ENCODE results near the gene GLDC.
"Not testable (repeated sequence)": the region's sequence is repeated elsewhere in the genome, so short reads cannot be mapped to it uniquely, and the experiment has no call there.

Gene GLDC

GRCh38 chr9:6645355-6646292 lies at the start of gene GLDC:
GLDC (minus strand) TSS chr9:6645729; CDS start chr9:6645499, 230 bp downstream.
- DNase-seq: no peak

GRCh38 chr9:6692881-6693361 lies 47.4 kb upstream of the GLDC start:
- no peak for DNase-seq

GRCh38 chr9:6692433-6692832 lies 46.9 kb upstream of the GLDC start:
- no peak for DNase-seq

GRCh38 chr9:6690675-6691070 lies 45.1 kb upstream of the GLDC start:
- DNase-seq: not testable (repeated sequence)

GRCh38 chr9:6689893-6690674 lies 44.6 kb upstream of the GLDC start:
- DNase-seq: no peak

GRCh38 chr9:6687180-6687579 lies 41.7 kb upstream of the GLDC start:
- DNase-seq: no peak

- DNase-seq: no peak
Measured at GRCh38 chr9:6686396-6686795, 40.9 kb upstream of the GLDC start.

- DNase-seq: no peak
Measured at GRCh38 chr9:6681957-6682501, 36.5 kb upstream of the GLDC start.

- DNase-seq: peak; percentile 50
Measured at GRCh38 chr9:6681147-6681956, 35.8 kb upstream of the GLDC start.

GRCh38 chr9:6680797-6681146 lies 35.2 kb upstream of the GLDC start:
- DNase-seq: no peak

GRCh38 chr9:6677803-6678202 lies 32.3 kb upstream of the GLDC start:
- DNase-seq: no peak

- no peak for DNase-seq
Measured at GRCh38 chr9:6676254-6676921, 30.9 kb upstream of the GLDC start.

GRCh38 chr9:6675268-6675667 lies 29.7 kb upstream of the GLDC start:
- no peak for DNase-seq

- no peak for DNase-seq
Measured at GRCh38 chr9:6673326-6674025, 27.9 kb upstream of the GLDC start.

GRCh38 chr9:6672118-6672517 lies 26.6 kb upstream of the GLDC start:
- no peak for DNase-seq

GRCh38 chr9:6671416-6671815 lies 25.9 kb upstream of the GLDC start:
- DNase-seq: no peak

GRCh38 chr9:6669881-6670280 lies 24.4 kb upstream of the GLDC start:
- no peak for DNase-seq

- no peak for DNase-seq
Measured at GRCh38 chr9:6667633-6668280, 22.2 kb upstream of the GLDC start.

- no peak for DNase-seq
Measured at GRCh38 chr9:6667080-6667479, 21.6 kb upstream of the GLDC start.

- DNase-seq: no peak
Measured at GRCh38 chr9:6665628-6666027, 20.1 kb upstream of the GLDC start.

- no peak for DNase-seq
Measured at GRCh38 chr9:6664204-6664680, 18.7 kb upstream of the GLDC start.
